WERI-Rb-1 (cell line): ENCODE measurements around the gene SPNS3.

Experiments used
- DNase-seq: peaks from one replicate; pipeline ENCODE4 v3.0.0-alpha.2; 2020
- H3K27ac ChIP-seq: fragments of 250-450 bp; sonication (Bioruptor Pico); 2 replicates; pipeline ENCODE4 v1.5.1; 2020; ENCODE audit warnings: mild to moderate bottlenecking, moderate library complexity
- H3K27me3 ChIP-seq: fragments of 250-450 bp; sonication (Bioruptor Pico); 2 replicates; pipeline ENCODE4 v1.5.1; 2021; ENCODE audit warnings: mild to moderate bottlenecking, low read depth, moderate library complexity; ENCODE audit not compliant: insufficient read depth, severe bottlenecking
- H3K36me3 ChIP-seq: fragments of 250-450 bp; sonication (Bioruptor Pico); 2 replicates; pipeline ENCODE4 v1.5.1; 2020; ENCODE audit warnings: mild to moderate bottlenecking, moderate library complexity
- H3K4me3 ChIP-seq: 2 replicates; pipeline ENCODE4 v1.5.1; 2011; ENCODE audit warnings: low read depth, mild to moderate bottlenecking, control low read depth, low read length
- H3K9me3 ChIP-seq: fragments of 250-450 bp; sonication (Bioruptor Pico); 2 replicates; pipeline ENCODE4 v1.5.1; 2021; ENCODE audit warnings: mild to moderate bottlenecking, moderate library complexity; ENCODE audit not compliant: severe bottlenecking
- CTCF ChIP-seq: IDR thresholded peaks from 2 replicates; pipeline ENCODE4 v1.5.1; 2011; ENCODE audit warnings: low read depth, mild to moderate bottlenecking, control low read depth, inconsistent platforms, low read length

The SPNS3 gene

GRCh38 chr17:4504188-4504587 is 70.4 kb downstream of the SPNS3 start:
- H3K9me3 ChIP-seq: no peaks in the 10 kb centered on the region
- no peak overlapping the region for H3K4me3 ChIP-seq
- no peaks in the 10 kb centered on the region for H3K36me3 ChIP-seq
- no peak for TF ChIP-seq CTCF
- no peaks in the 10 kb centered on the region for H3K27me3 ChIP-seq
- no peak for DNase-seq
- no peak overlapping the region for H3K27ac ChIP-seq

- H3K9me3 ChIP-seq: no peaks in the 10 kb centered on the region
- H3K27ac ChIP-seq: no peak overlapping the region
- no peaks in the 10 kb centered on the region for H3K27me3 ChIP-seq
- no peak for TF ChIP-seq CTCF
- no peak overlapping the region for H3K4me3 ChIP-seq
- no peak for DNase-seq
- no peaks in the 10 kb centered on the region for H3K36me3 ChIP-seq
Observed at GRCh38 chr17:4505187-4505586, 71.4 kb downstream of the SPNS3 start.

GRCh38 chr17:4506175-4506813 is 72.6 kb downstream of the SPNS3 start:
- Histone ChIP-seq H3K27me3 (no peaks in the 10 kb centered on the region), H3K9me3 (no peaks in the 10 kb centered on the region), H3K4me3 (no peak overlapping the region), H3K27ac (no peak overlapping the region), H3K36me3 (no peaks in the 10 kb centered on the region)
- TF ChIP-seq CTCF: no peak
- no peak for DNase-seq

- no peak for TF ChIP-seq CTCF
- H3K36me3 ChIP-seq: no peaks in the 10 kb centered on the region
- no peaks in the 10 kb centered on the region for H3K27me3 ChIP-seq
Observed at GRCh38 chr17:4506892-4507291, 73.2 kb downstream of the SPNS3 start.

GRCh38 chr17:4507361-4508111 is 73.8 kb downstream of the SPNS3 start:
- TF ChIP-seq CTCF: no peak
- Histone ChIP-seq H3K9me3 (no peaks in the 10 kb centered on the region), H3K27me3 (no peaks in the 10 kb centered on the region), H3K36me3 (no peaks in the 10 kb centered on the region), H3K27ac (no peak overlapping the region), H3K4me3 (no peak overlapping the region)
- DNase-seq: no peak

More at GRCh38 chr17:4506892-4507291, 73.2 kb downstream of the SPNS3 start:
- no peak for DNase-seq
- H3K9me3 ChIP-seq: no peaks in the 10 kb centered on the region
- H3K4me3 ChIP-seq: no peak overlapping the region
- H3K27ac ChIP-seq: no peak overlapping the region

- Histone ChIP-seq H3K9me3 (no peaks in the 10 kb centered on the region), H3K27ac (no peak overlapping the region), H3K36me3 (no peaks in the 10 kb centered on the region), H3K27me3 (no peaks in the 10 kb centered on the region), H3K4me3 (no peak overlapping the region)
- DNase-seq: no peak
- no peak for TF ChIP-seq CTCF
Observed at GRCh38 chr17:4508207-4508606, 74.5 kb downstream of the SPNS3 start.
